Heart right ventricle (tissue), 16 donors: ENCODE measurements around the gene FGF12. TPM values are rescaled to one million over a fixed set of nuclear protein-coding genes. Genes with fewer than 3 reads are reported as not detected.
A peak's percentile ranks its signal among the peaks of the same experiment; 100 is the strongest.

ENCODE experiments used
- ATAC-seq, 8 donors: fragments of 200-7000 bp; cut with Tn5 transposase; one replicate each; pipeline ENCODE4 v1.9.1; 2020; ENCODE audit warnings: mild to moderate bottlenecking in 8 of 8, moderate library complexity in 8 of 8, moderate number of reproducible peaks in 1 of 8
- DNase-seq, 2 donors: peaks; one replicate each; pipeline ENCODE4 v3.0.0-alpha.2; 2020
- H3K27ac ChIP-seq, 10 donors: fragments of 200-600 bp; sonication (generic) in 2 of 10; one replicate each; pipeline versions ENCODE4 v1.5.0 to v1.8.0; 2020 to 2022; ENCODE audit warnings: mild to moderate bottlenecking in 3 of 10
- H3K27me3 ChIP-seq, 7 donors: fragments of 200-600 bp; one replicate each; pipeline ENCODE4 v1.8.0; 2021 to 2022; ENCODE audit warnings: mild to moderate bottlenecking in 2 of 7
- H3K36me3 ChIP-seq, 9 donors: fragments of 200-600 bp; sonication (generic) in 1 of 9; one replicate each; pipeline versions ENCODE4 v1.5.0 to v1.8.0; 2020 to 2022; ENCODE audit warnings: mild to moderate bottlenecking in 2 of 9
- H3K4me1 ChIP-seq, 9 donors: fragments of 200-600 bp; sonication (generic) in 1 of 9; one replicate each; pipeline versions ENCODE4 v1.5.0 to v1.8.0; 2020 to 2022; ENCODE audit warnings: mild to moderate bottlenecking in 4 of 9
- H3K4me3 ChIP-seq, 10 donors: fragments of 200-600 bp; sonication (generic) in 2 of 10; one replicate each; pipeline versions ENCODE4 v1.5.0 to v1.8.0; 2020 to 2022; ENCODE audit warnings: mild to moderate bottlenecking in 7 of 10, moderate library complexity in 2 of 10
- H3K9me3 ChIP-seq, 11 donors: fragments of 200-600 bp in 10 of 11; sonication (generic) in 2 of 11; one replicate each; pipeline versions ENCODE4 v1.5.0 to v1.8.0; 2013 to 2022; ENCODE audit warnings: mild to moderate bottlenecking in 2 of 11, control low read depth in 1 of 11, moderate library complexity in 1 of 11
- WGBS, 2 donors: extraction: QIAGEN DNeasy Blood & Tissue Kit; methylation state at CpG; one replicate each; pipeline ENCODE4 v1.1.7; 2013; ENCODE audit warnings: inconsistent platforms in 1 of 2; 5-methylcytosine and 5-hydroxymethylcytosine counted together
- intact Hi-C, 10 donors: fragments of 100-400 bp; cut with DNase I; formaldehyde crosslinking; loops; one replicate each; pipeline versions ENCODE4 v1.11.1 to v1.14.2; 2022
- polyA plus RNA-seq, 2 donors: library from polyadenylated mRNA; stranded (reverse); fragments of 200-250 nt; gene quantifications; one replicate each; pipeline ENCODE4 v1.2.3, GENCODE V29; 2013
- total RNA-seq, 10 donors: library from RNA; stranded (reverse); fragmentation: NEBNext Ultra II Directional in 3 of 10; extraction: Animal tissue kit (Norgen Biotek cat#: 25700) in 3 of 10; gene quantifications; one replicate each; pipeline versions ENCODE4 v1.2.1 to v1.2.4, GENCODE V29; 2021 to 2023
- TF ChIP-seq, protein P1 (sequence below), 9 donors: fragments of 200-600 bp; sonication (generic) in 2 of 9; IDR thresholded peaks; one replicate each; pipeline versions ENCODE4 v1.5.0 to v1.8.0; 2021 to 2022; ENCODE audit warnings: antibody characterized with exemption in 9 of 9, mild to moderate bottlenecking in 5 of 9, moderate library complexity in 1 of 9
- donor health status: Arrhythmogenic right ventricular cardiomyopathy.
- donor health status: ischemic (EF 13 %, LVEDD 7.1; RV severe dilation, severe dysfunction).
- donor health status: healthy with polysubstance abuse.
- donor health status: DM: no; HTN: yes; CAD: no.
- donor health status: DM: no; HTN: no; CAD: no.
- donor health status: ischemic (EF 25% LVEDD 6.9; RV normal size, moderate dysfunction).
- donor health status: ischemic (EF 25% LVEDD 5.7; RV mildly dilated, moderate dysfunction).
- donor health status: healthy.
- donor health status: DM: yes; HTN: yes; CAD: no.
- donor health status: Ischemic cardiomyopathy.
- donor health status: ischemic (EF 35%, LVEDD 5.7; RV mildly dilated, moderate dysfunction).
- donor health status: nonischemic (EF 11% LVEDD 7.7; RV severe dilation, severe dysfunction).
- donor health status: DM: yes; HTN: yes; CAD: no.
- donor health status: PGD.
- donor health status: ischemic (EF 29% LVEDD 5.4; RV normal size, mild dysfunction).
- donor health status: nonischemic (EF 23%, LVEDD 6.1; RV moderate dilation, normal function).

FGF12 gene
- total and polyA plus RNA-seq, 12 donors, result 26.5 to 504 (median 313) TPM

GRCh38 chr3:192354687-192355086 is 372.7 kb downstream of the FGF12 start:
- ATAC-seq (peak in 2 of 8 donors; percentile 22 to 24), DNase-seq (no peak)
- peaks cover 0 to 9% (median 0%) of the 10 kb centered on the region in 9 donors for H3K36me3 ChIP-seq
- no peaks in the 10 kb centered on the region for H3K9me3 ChIP-seq
- H3K4me3 ChIP-seq, result no peak overlapping the region
- no peaks in the 10 kb centered on the region for H3K27me3 ChIP-seq
- WGBS, 2 donors, result 40 to 54% methylated on average over 7 of the region's 7 CpGs
- peaks cover 0 to 17% (median 0%) of the 10 kb centered on the region in 9 donors for H3K4me1 ChIP-seq
- TF ChIP-seq, protein P1, sequence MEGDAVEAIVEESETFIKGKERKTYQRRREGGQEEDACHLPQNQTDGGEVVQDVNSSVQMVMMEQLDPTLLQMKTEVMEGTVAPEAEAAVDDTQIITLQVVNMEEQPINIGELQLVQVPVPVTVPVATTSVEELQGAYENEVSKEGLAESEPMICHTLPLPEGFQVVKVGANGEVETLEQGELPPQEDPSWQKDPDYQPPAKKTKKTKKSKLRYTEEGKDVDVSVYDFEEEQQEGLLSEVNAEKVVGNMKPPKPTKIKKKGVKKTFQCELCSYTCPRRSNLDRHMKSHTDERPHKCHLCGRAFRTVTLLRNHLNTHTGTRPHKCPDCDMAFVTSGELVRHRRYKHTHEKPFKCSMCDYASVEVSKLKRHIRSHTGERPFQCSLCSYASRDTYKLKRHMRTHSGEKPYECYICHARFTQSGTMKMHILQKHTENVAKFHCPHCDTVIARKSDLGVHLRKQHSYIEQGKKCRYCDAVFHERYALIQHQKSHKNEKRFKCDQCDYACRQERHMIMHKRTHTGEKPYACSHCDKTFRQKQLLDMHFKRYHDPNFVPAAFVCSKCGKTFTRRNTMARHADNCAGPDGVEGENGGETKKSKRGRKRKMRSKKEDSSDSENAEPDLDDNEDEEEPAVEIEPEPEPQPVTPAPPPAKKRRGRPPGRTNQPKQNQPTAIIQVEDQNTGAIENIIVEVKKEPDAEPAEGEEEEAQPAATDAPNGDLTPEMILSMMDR (IDR thresholded peaks at IDR 0.05), result no peak
- intact Hi-C loops, result no loop called here
- H3K27ac ChIP-seq, result no peak overlapping the region

- Histone ChIP-seq H3K36me3 (no peaks in the 10 kb centered on the region), H3K27me3 (no peaks in the 10 kb centered on the region), H3K27ac (no peak overlapping the region), H3K4me3 (no peak overlapping the region), H3K9me3 (no peaks in the 10 kb centered on the region), H3K4me1 (peaks cover 0 to 17% (median 0%) of the 10 kb centered on the region in 9 donors)
- DNase-seq (no peak), ATAC-seq (no peak)
- intact Hi-C loops, result no loop called here
- TF ChIP-seq, protein P1 (IDR thresholded peaks at IDR 0.05), result no peak
Measured at GRCh38 chr3:192352142-192352541, 375.2 kb downstream of the FGF12 start.

GRCh38 chr3:192351441-192351840 is 375.9 kb downstream of the FGF12 start:
- ATAC-seq, result no peak
- intact Hi-C loops, result no loop called here
- WGBS, 2 donors, result 86 to 90% methylated on average over 3 of the region's 3 CpGs
- Histone ChIP-seq H3K4me1 (peaks cover 0 to 17% (median 0%) of the 10 kb centered on the region in 9 donors), H3K27me3 (no peaks in the 10 kb centered on the region), H3K9me3 (no peaks in the 10 kb centered on the region), H3K27ac (no peak overlapping the region), H3K4me3 (no peak overlapping the region), H3K36me3 (no peaks in the 10 kb centered on the region)
- no peak for DNase-seq
- TF ChIP-seq, protein P1 (IDR thresholded peaks at IDR 0.05), result no peak

DNA sequence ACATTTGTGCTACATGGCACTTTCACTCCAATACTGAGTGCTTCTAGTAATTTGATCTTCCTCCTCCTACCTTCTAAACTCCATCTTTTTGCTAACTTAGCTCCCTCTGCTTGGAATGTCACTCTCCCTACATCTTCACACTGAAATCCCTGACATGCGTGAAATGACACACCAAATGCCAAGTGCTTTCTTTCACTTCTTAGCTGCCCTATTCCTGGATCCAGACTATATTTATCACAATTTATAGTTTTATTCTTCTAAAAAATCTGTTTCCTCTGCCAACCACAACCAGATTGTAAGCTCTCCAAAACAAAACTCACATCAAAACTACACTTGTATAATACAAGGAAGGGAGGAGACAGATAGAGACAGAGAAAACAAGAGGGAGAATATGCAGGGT is 387.3 kb downstream of the FGF12 start:
- ATAC-seq, result no peak

More for the DNA sequence above, 387.3 kb downstream of the FGF12 start:
- H3K9me3 ChIP-seq, result no peaks in the 10 kb centered on the region
- TF ChIP-seq, protein P1 (IDR thresholded peaks at IDR 0.05), result no peak
- DNase-seq, result no peak
- H3K27ac ChIP-seq, result no peak overlapping the region
- peaks cover 0 to 18% (median 4%) of the 10 kb centered on the region in 9 donors for H3K4me1 ChIP-seq
- intact Hi-C loops, result no loop called here
- no peaks in the 10 kb centered on the region for H3K36me3 ChIP-seq
- no peak overlapping the region for H3K4me3 ChIP-seq
- H3K27me3 ChIP-seq, result no peaks in the 10 kb centered on the region
- WGBS, 2 donors, result 54 to 60% methylated on average over 1 of the region's 1 CpG
